ENCODE data around the gene AGBL5. TPM values are rescaled to one million over a fixed set of nuclear protein-coding genes. Genes with fewer than 3 reads are reported as not detected.

AGBL5 gene
- total RNA-seq, 1 experiment from 2014 or later, result 40.0 TPM

DNA sequence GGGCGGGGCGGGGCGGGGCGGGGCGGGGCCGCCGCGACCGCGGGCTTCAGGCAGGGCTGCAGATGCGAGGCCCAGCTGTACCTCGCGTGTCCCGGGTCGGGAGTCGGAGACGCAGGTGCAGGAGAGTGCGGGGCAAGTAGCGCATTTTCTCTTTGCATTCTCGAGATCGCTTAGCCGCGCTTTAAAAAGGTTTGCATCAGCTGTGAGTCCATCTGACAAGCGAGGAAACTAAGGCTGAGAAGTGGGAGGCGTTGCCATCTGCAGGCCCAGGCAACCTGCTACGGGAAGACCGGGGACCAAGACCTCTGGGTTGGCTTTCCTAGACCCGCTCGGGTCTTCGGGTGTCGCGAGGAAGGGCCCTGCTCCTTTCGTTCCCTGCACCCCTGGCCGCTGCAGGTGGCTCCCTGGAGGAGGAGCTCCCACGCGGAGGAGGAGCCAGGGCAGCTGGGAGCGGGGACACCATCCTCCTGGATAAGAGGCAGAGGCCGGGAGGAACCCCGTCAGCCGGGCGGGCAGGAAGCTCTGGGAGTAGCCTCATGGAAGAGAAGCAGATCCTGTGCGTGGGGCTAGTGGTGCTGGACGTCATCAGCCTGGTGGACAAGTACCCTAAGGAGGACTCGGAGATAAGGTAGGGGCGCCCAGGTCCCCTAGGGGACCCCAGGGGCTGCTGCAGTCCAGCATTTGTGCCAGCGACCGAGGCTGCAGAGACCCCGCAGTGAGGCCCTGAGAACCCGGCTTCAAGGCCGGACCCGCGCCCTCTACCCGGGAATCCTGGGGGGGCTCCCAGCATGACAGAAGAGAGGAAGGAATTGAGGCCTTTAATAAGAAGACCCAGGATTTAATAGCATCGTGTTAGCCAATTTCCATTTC, 35.5 kb downstream of the AGBL5 start, which contains the start of gene KHK:
KHK (plus strand) TSS at position 49 of the 870 bp plus-strand sequence; CDS start at position 537, 488 bp downstream.
- ATAC-seq (peak; percentile 68), DNase-seq (ENCODE audit: low read depth, low spot score) (no peak)
- ChIA-PET RAD21 (ENCODE audit: low non-redundant PET in 1 of 2, low total read pairs in 2 of 2, uncharacterized antibody in 2 of 2, unreplicated experiment in 2 of 2) (no interaction called here), CTCF (interaction anchor here (0.6 to 2.6 kb wide), 11 partner anchors 13 to 241 kb away, joined by 3 to 14 read pairs (median 4); partner anchors contain the start of gene OST4), POLR2A (interaction anchor here (0.7 to 1.0 kb wide), 2 partner anchors 20 to 36 kb away, joined by 3 read pairs; no protein-coding TSS in a partner anchor)
- peak within 1 kb of the TSS; percentile 98 for H3K4me2 ChIP-seq (ENCODE audit: low read length)
- H4K20me1 ChIP-seq (ENCODE audit: insufficient read depth), result no peaks in the 10 kb centered on the region
- peaks cover 6 to 28% of the 10 kb centered on the region in 2 experiments for H3K4me1 ChIP-seq (ENCODE audit: control insufficient read depth in 1 of 2, insufficient read depth in 2 of 2, low read length in 2 of 2)
- no peaks in the 10 kb centered on the region for H3K79me2 ChIP-seq (ENCODE audit: insufficient read depth, low read length)
- no peaks in the 10 kb centered on the region for H3K27me3 ChIP-seq (ENCODE audit: insufficient read depth, low read length)
- peak within 1 kb of the TSS; percentile 70 for H2AFZ ChIP-seq (ENCODE audit: low read depth, low read length, poor library complexity, severe bottlenecking)
- TF ChIP-seq ZNF274 (IDR thresholded peaks at IDR 0.05; ENCODE audit: low read depth, low read length) (no peak), SP1 (IDR thresholded peaks at IDR 0.05; ENCODE audit: low read depth) (no peak), POLR2AphosphoS5 (IDR thresholded peaks at IDR 0.05; ENCODE audit: low read depth, low read length) (0 out of 2 replicates have a peak, but pooled peaks have one; percentile 0)
- intact Hi-C loops (cut with micrococcal nuclease), result loop anchor here (2.0 kb wide), 1 partner anchor 240 kb away; no protein-coding TSS in a partner anchor
- H3K4me3 ChIP-seq (replicated peaks in 1 of 2; ENCODE audit: low read depth in 1 of 2, low read length in 2 of 2), result peak within 1 kb of the TSS; percentile 57 to 61
- no TSS peak for BruUV-seq (replicated peaks)
- H3K9ac ChIP-seq (ENCODE audit: low read length), result peak within 1 kb of the TSS; percentile 79
- no peaks in the 10 kb centered on the region for H3K9me2 ChIP-seq (ENCODE audit: insufficient read depth)
- H3K9me3 ChIP-seq (ENCODE audit: control insufficient read depth in 1 of 2, insufficient read depth in 1 of 2, low read depth in 1 of 2, low read length in 2 of 2), result no peaks in the 10 kb centered on the region
- no peaks in the 10 kb centered on the region for H3K36me3 ChIP-seq (ENCODE audit: control insufficient read depth in 1 of 2, insufficient read depth in 2 of 2, low read length in 2 of 2)
- peak within 1 kb of the TSS; percentile 77 for H3K27ac ChIP-seq (ENCODE audit: low read depth, low read length)

DNA sequence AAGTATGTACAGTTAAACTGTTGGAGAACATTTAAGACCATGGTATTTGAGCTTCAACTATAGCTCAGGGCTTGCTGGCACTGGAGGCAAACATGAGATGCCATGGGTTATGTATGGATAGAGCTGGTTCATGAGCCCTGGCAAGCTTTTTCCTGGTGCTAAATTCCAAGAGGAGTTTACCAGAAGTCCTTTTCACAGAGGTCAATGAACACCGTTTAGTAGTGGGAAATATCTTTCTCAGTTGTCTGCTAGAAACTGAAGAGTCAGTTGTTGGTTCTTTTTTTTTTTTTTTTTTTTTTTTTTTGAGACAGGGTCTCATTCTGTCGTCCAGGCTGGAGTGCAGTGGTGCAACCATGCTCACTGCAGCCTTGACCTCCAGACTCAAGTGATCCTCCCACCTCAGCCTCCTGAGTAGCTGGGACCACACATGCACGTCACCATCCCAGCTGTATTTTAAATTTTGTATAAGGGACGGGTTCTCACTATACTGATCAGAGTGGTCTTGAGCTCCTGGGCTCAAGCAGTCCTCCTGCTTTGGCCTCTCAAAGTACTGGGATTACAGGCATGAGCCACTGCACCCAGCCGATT, 36.4 kb downstream of the AGBL5 start:
- no peak for DNase-seq (ENCODE audit: low read depth, low spot score)
- ChIA-PET RAD21 (ENCODE audit: low non-redundant PET in 1 of 2, low total read pairs in 2 of 2, uncharacterized antibody in 2 of 2, unreplicated experiment in 2 of 2) (no interaction called here), CTCF (interaction anchor here (0.8 to 2.6 kb wide), 6 partner anchors 12 to 242 kb away, joined by 4 to 14 read pairs (median 6); no protein-coding TSS in a partner anchor), POLR2A (interaction anchor here (0.7 kb wide), 1 partner anchor 21 kb away, joined by 3 read pairs; no protein-coding TSS in a partner anchor)
- no peak for TF ChIP-seq ELF1 (IDR thresholded peaks at IDR 0.05; ENCODE audit: borderline replicate concordance, low read depth)
- TF ChIP-seq SIN3A (IDR thresholded peaks at IDR 0.05; ENCODE audit: low read depth), result no peak
- no peak for TF ChIP-seq EZH2phosphoT487 (IDR thresholded peaks at IDR 0.05; ENCODE audit: borderline replicate concordance)
- TF ChIP-seq ZFX (IDR thresholded peaks at IDR 0.05), result no peak
- no peak for TF ChIP-seq SP1 (IDR thresholded peaks at IDR 0.05; ENCODE audit: low read depth)
- TF ChIP-seq POLR2A (IDR thresholded peaks at IDR 0.05; ENCODE audit: borderline replicate concordance, extremely low read depth, insufficient read depth, insufficient read length), result no peak
- Histone ChIP-seq H4K20me1 (ENCODE audit: insufficient read depth) (no peaks in the 10 kb centered on the region), H3K4me2 (ENCODE audit: low read length) (peak overlapping the region; percentile 98; the same call in 1 of the 2 replicates), H3K9me3 (ENCODE audit: control insufficient read depth in 1 of 2, insufficient read depth in 1 of 2, low read depth in 1 of 2, low read length in 2 of 2) (no peaks in the 10 kb centered on the region), H3K9me2 (ENCODE audit: insufficient read depth) (no peaks in the 10 kb centered on the region), H3K36me3 (ENCODE audit: control insufficient read depth in 1 of 2, insufficient read depth in 2 of 2, low read length in 2 of 2) (no peaks in the 10 kb centered on the region), H3K79me2 (ENCODE audit: insufficient read depth, low read length) (no peaks in the 10 kb centered on the region), H3K9ac (ENCODE audit: low read length) (no peak overlapping the region), H3K27ac (ENCODE audit: low read depth, low read length) (no peak overlapping the region), H3K27me3 (ENCODE audit: insufficient read depth, low read length) (no peaks in the 10 kb centered on the region), H2AFZ (ENCODE audit: low read depth, low read length, poor library complexity, severe bottlenecking) (no peak overlapping the region), H3K4me1 (ENCODE audit: control insufficient read depth in 1 of 2, insufficient read depth in 2 of 2, low read length in 2 of 2) (peaks cover 5 to 26% of the 10 kb centered on the region in 2 experiments), H3K4me3 (replicated peaks in 1 of 2; ENCODE audit: low read depth in 1 of 2, low read length in 2 of 2) (no peak overlapping the region)
- BruUV-seq (replicated peaks), result TSS peak; percentile 52
- ATAC-seq, result no peak
- intact Hi-C loops (cut with micrococcal nuclease), result loop anchor here (2.0 kb wide), 1 partner anchor 241 kb away; no protein-coding TSS in a partner anchor

All from HCT116 (cell line).